ENCODE measurements around the gene KRTCAP2.

KRTCAP2 gene

DNA sequence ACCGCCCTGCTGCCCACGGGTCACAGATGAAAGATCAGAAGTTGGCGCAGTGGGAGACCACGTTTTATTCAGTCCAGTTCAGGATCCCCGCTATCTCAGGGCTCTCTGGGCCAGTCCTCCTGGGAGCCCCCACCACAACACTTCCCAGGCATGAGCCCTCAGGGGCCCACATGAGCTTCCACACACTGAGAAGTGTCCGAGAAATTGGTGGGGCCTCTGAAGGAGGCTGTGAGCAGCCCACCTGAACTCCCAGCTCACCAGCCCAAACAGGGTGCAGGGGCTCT lies 12.6 kb upstream of the KRTCAP2 start:
- DNase-seq (ENCODE audit: low read depth), result no peak
- H3K4me3 ChIP-seq (ENCODE audit: low read depth, low read length), result no peak overlapping the region

GRCh38 chr1:155184835-155185782 lies 12.0 kb upstream of the KRTCAP2 start:
- H3K4me3 ChIP-seq (ENCODE audit: low read depth, low read length), result no peak overlapping the region
- DNase-seq (ENCODE audit: low read depth), result no peak

GRCh38 chr1:155184351-155184811 lies 11.3 kb upstream of the KRTCAP2 start:
- no peak overlapping the region for H3K4me3 ChIP-seq (ENCODE audit: low read depth, low read length)
- no peak for DNase-seq (ENCODE audit: low read depth)

DNA sequence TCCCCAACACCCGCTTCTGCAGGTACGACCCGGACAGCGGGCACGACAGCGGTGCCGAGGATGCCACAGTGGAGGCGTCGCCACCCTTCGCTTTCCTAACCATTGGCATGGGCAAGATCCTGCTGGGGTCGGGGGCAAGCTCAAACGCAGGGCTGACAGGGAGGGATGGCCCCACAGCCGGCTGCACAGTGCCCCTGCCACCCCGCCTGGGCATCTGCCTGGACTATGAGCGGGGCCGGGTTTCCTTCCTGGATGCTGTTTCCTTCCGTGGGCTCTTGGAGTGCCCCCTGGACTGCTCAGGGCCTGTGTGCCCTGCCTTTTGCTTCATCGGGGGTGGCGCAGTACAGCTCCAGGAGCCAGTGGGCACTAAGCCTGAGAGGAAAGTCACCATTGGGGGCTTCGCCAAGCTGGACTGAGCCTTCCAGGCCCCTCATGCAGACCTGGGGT lies 10.7 kb upstream of the KRTCAP2 start:
- no peak overlapping the region for H3K4me3 ChIP-seq (ENCODE audit: low read depth, low read length)
- DNase-seq (ENCODE audit: low read depth), result no peak

DNA sequence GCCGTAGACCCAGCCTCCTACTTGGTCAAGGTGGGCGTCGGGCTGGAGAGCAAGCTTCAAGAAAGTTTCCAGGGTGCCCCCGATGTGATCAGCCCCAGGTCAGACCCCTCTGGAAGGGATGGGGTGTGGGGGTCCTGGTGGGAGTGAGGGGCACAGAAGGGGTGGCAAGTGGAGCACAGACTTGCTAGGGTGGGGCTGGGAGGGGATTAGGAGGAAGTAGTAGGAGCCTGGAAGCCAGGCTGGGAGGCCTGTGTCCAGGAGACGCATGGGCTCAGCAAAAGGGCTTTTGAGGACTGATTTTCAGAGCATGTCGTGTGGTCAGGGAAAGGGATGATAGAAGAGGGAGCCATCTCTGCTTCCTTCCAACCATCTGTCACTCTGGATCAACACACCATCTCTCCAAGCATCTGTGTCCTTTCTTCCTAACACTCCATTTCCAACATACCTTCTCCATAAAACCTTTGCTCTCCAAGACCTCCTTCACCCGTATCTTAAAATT lies 9.0 kb upstream of the KRTCAP2 start:
- no peak overlapping the region for H3K4me3 ChIP-seq (ENCODE audit: low read depth, low read length)
- DNase-seq (ENCODE audit: low read depth), result no peak

GRCh38 chr1:155181371-155182051 lies 8.4 kb upstream of the KRTCAP2 start:
- DNase-seq (ENCODE audit: low read depth), result no peak
- H3K4me3 ChIP-seq (ENCODE audit: low read depth, low read length), result no peak overlapping the region

DNA sequence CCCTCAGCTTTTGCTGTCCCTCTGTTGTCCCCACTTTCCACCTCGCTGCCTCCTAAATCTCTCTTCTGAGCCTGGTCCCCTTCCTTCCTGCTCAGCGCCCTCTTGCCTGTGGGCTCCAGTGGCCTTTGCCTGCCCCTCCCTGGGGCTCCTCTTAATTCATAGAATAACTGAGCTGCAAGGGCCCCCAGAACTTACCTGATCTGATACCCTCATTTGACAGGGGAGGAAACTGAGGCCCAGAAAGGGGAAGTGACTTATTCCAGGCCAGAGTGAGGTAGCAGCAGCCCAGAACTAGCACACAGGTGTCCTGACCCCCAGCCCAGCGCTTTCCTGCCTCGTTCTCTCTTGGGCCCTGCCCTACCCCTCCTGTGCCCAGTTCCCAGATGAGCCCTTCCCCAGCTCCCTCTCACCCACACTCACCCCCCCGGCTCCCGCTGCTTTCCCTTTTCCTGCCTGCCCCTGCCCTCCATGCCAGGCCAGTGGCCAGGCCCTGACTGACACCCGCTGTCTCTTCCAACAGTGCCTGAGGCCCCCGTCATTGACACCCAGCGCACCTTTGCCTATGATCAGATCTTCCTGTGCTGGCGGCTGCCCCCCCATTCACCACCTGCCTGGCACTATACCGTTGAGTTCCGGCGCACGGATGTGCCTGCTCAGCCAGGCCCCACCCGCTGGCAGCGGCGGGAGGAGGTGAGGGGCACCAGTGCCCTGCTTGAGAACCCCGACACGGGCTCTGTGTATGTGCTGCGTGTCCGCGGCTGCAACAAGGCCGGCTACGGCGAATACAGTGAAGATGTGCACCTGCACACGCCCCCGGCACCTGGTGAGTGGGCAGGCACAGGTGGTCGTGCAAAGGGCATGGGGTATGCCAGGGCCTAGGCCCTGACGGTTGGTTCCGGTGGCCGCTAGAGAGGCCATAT lies 6.3 kb upstream of the KRTCAP2 start:
- H3K4me3 ChIP-seq (ENCODE audit: low read depth, low read length), result no peak overlapping the region
- DNase-seq (ENCODE audit: low read depth), result no peak

GRCh38 chr1:155178441-155179111 lies 5.5 kb upstream of the KRTCAP2 start:
- H3K4me3 ChIP-seq (ENCODE audit: low read depth, low read length), result no peak overlapping the region
- no peak for DNase-seq (ENCODE audit: low read depth)

- H3K4me3 ChIP-seq (ENCODE audit: low read depth, low read length), result no peak overlapping the region
- DNase-seq (ENCODE audit: low read depth), result no peak
Measured at GRCh38 chr1:155177918-155178281, 4.8 kb upstream of the KRTCAP2 start.

- DNase-seq (ENCODE audit: low read depth), result no peak
- no peak overlapping the region for H3K4me3 ChIP-seq (ENCODE audit: low read depth, low read length)
Measured at GRCh38 chr1:155177192-155177917, 4.3 kb upstream of the KRTCAP2 start.

GRCh38 chr1:155176544-155177071 lies 3.5 kb upstream of the KRTCAP2 start:
- H3K4me3 ChIP-seq (ENCODE audit: low read depth, low read length), result no peak overlapping the region
- DNase-seq (ENCODE audit: low read depth), result peak; percentile 15

DNA sequence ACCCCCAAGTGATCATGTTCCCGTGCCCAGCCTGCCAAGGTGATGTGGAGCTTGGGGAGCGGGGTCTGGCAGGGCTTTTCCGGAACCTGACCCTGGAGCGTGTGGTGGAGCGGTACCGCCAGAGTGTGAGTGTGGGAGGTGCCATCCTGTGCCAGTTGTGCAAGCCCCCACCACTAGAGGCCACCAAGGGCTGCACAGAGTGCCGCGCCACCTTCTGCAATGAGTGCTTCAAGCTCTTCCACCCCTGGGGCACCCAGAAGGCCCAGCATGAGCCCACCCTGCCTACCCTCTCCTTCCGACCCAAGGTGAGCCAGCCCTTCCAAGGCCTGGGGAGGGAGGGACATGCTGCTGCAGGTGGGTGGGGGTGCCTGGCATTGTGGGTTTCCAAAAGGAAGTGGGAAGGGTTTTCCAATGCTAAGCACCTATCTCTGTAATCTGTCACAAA lies 2.8 kb upstream of the KRTCAP2 start:
- no peak overlapping the region for H3K4me3 ChIP-seq (ENCODE audit: low read depth, low read length)
- no peak for DNase-seq (ENCODE audit: low read depth)

GRCh38 chr1:155175281-155175926 lies 2.3 kb upstream of the KRTCAP2 start:
- peak overlapping the region; percentile 95 for H3K4me3 ChIP-seq (ENCODE audit: low read depth, low read length)
- no peak for DNase-seq (ENCODE audit: low read depth)

DNA sequence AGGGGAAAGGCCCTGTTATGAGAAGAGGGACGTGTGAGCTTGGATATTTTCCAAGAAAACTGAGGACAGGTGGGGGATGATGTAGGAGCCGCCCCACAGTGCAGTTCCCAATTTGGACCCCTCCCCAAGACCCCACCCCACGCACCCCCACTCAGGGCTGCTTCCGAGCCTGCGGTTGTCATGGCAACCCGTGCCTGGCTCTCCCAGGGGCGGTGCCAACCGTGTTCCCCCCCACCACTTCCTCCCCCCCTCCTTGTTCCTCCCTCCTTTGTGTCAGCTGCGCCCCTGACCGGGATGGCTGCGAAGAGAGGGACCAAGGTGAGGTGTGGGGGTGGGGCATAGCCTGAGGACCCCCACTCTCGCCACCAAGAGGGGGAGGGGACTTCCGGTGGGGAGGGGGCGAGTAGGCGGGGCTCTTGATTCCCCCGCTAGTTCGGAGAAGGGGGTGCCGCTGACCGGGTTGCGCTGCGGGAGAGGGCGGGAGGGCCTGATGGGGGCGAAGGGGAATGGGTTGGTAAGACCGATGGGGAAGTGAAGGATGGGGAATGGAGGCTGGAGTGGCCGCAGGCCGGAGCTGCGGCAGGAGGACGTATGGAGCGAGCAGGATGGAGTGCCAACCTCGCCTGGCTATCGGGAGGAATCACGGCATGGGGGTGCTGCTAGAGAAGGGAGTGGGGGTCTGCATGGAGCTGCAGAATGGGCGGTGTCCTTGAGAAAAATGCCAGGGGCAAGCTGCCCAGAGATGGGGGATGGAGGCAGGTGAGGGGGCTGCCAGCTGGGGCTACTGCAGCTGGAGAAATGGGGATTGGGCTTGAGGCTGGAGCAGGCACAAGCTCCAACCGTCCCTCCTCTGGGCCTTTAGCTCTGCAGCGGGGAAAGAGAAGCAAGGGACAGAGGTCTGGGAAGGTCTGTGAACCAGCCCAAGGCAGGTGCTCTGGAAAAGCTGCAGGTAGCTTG lies 1.5 kb upstream of the KRTCAP2 start:
- peak overlapping the region; percentile 95 for H3K4me3 ChIP-seq (ENCODE audit: low read depth, low read length)
- no peak for DNase-seq (ENCODE audit: low read depth)

- peak; percentile 15 for DNase-seq (ENCODE audit: low read depth)
- peak within 1 kb of the TSS; percentile 95 for H3K4me3 ChIP-seq (ENCODE audit: low read depth, low read length)
Measured at GRCh38 chr1:155173478-155174323, 597 bp upstream of the KRTCAP2 start, which contains the start of gene TRIM46. Gene TRIM46, plus strand, starts transcription at chr1:155173849. Its CDS starts 118 bp downstream, at chr1:155173967.
